Measurements from ENCODE around the gene NRP1. TPM values are rescaled to one million over a fixed set of nuclear protein-coding genes. Genes with fewer than 3 reads are reported as not detected.

NRP1 gene
- total RNA-seq, 1 experiment from 2014 or later = 3.0 TPM

DNA sequence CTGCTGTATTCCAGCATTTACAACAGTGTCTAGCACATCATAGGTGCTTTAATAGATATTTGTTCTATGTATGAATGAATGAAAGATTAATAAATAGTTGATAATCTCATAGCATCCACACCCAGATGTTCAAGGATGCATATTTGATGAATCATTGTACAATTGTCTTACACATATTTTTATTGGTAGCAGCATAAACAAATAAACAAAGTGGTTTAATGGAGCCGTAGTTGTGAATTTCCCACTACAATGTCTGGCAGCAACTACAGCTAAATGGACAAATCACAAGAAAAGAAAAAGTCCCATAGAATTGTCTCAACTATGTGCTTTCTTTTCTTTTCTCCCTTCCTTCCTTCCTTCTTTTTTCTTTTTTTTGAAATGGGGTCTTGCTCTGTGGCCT is 150.8 kb downstream of the NRP1 start:
- CTCF ChIA-PET = no interaction called here
- no peak overlapping the region for H3K27ac Mint-ChIP-seq

GRCh38 chr10:33180921-33181320 is 153.5 kb downstream of the NRP1 start:
- CTCF ChIA-PET = no interaction called here
- Mint-ChIP-seq H3K9me3 (no peaks in the 10 kb centered on the region), H3K4me3 (no peak overlapping the region), H3K36me3 (no peaks in the 10 kb centered on the region), H3K4me1 (peaks cover 17% of the 10 kb centered on the region), H3K27me3 (ENCODE audit: low read depth) (no peaks in the 10 kb centered on the region), H3K27ac (no peak overlapping the region)
- DNase-seq (ENCODE audit: low spot score) (no peak), ATAC-seq (no peak)
- POLR2A ChIA-PET = no interaction called here
- TF ChIP-seq CTCF (IDR thresholded peaks at IDR 0.05) (no peak), STAT6 (CRISPR knock-in tag; conservative IDR thresholded peaks at IDR 0.05; ENCODE audit: low read depth) (no peak), PRRX2 (CRISPR knock-in tag; IDR thresholded peaks at IDR 0.05) (no peak), TEAD1 (CRISPR knock-in tag; IDR thresholded peaks at IDR 0.05) (no peak), ZNF138 (CRISPR knock-in tag; conservative IDR thresholded peaks at IDR 0.05) (no peak), ZNF263 (CRISPR knock-in tag; IDR thresholded peaks at IDR 0.05; ENCODE audit: low read depth) (no peak)
- TF ChIP-seq, protein P1, sequence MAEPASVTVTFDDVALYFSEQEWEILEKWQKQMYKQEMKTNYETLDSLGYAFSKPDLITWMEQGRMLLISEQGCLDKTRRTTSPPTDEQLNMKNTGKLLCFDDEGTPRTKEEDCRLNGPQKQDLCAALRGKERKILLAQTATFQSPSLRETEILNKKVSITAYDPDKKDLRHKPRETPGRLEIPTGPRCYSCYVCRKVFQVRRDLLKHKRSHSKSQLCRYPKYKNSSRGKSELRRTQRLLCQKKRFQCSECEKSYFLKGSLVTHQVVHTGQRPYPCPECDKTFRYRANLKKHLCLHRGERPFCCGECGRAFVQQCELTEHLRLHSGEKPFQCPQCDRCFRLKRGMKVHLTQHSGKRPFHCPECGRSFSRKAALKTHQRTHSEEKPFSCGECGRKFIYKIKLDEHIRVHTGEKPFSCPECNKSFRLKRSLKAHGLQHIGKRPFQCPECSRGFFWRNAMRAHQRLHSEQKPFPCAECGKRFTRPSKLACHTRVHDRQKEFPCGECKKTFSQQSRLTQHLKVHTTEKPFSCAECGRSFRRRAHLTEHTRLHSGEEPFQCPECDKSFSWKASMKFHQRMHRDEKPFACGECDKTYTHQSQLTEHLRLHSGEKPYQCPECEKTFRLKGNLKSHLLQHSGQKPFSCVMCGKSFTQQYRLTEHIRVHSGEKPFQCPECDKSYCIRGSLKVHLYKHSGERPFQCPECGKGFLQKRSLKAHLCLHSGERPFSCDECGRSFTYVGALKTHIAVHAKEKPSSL (CRISPR knock-in tag; conservative IDR thresholded peaks at IDR 0.05) = no peak
- TF ChIP-seq, protein P2, sequence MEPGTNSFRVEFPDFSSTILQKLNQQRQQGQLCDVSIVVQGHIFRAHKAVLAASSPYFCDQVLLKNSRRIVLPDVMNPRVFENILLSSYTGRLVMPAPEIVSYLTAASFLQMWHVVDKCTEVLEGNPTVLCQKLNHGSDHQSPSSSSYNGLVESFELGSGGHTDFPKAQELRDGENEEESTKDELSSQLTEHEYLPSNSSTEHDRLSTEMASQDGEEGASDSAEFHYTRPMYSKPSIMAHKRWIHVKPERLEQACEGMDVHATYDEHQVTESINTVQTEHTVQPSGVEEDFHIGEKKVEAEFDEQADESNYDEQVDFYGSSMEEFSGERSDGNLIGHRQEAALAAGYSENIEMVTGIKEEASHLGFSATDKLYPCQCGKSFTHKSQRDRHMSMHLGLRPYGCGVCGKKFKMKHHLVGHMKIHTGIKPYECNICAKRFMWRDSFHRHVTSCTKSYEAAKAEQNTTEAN (CRISPR knock-in tag; IDR thresholded peaks at IDR 0.05) = no peak
- TF ChIP-seq, protein P3, sequence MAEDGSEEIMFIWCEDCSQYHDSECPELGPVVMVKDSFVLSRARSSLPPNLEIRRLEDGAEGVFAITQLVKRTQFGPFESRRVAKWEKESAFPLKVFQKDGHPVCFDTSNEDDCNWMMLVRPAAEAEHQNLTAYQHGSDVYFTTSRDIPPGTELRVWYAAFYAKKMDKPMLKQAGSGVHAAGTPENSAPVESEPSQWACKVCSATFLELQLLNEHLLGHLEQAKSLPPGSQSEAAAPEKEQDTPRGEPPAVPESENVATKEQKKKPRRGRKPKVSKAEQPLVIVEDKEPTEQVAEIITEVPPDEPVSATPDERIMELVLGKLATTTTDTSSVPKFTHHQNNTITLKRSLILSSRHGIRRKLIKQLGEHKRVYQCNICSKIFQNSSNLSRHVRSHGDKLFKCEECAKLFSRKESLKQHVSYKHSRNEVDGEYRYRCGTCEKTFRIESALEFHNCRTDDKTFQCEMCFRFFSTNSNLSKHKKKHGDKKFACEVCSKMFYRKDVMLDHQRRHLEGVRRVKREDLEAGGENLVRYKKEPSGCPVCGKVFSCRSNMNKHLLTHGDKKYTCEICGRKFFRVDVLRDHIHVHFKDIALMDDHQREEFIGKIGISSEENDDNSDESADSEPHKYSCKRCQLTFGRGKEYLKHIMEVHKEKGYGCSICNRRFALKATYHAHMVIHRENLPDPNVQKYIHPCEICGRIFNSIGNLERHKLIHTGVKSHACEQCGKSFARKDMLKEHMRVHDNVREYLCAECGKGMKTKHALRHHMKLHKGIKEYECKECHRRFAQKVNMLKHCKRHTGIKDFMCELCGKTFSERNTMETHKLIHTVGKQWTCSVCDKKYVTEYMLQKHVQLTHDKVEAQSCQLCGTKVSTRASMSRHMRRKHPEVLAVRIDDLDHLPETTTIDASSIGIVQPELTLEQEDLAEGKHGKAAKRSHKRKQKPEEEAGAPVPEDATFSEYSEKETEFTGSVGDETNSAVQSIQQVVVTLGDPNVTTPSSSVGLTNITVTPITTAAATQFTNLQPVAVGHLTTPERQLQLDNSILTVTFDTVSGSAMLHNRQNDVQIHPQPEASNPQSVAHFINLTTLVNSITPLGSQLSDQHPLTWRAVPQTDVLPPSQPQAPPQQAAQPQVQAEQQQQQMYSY (CRISPR knock-in tag; IDR thresholded peaks at IDR 0.05) = no peak

More for the DNA sequence above, 150.8 kb downstream of the NRP1 start:
- Mint-ChIP-seq H3K27me3 (ENCODE audit: low read depth) (peaks cover 10% of the 10 kb centered on the region), H3K4me1 (peaks cover 23% of the 10 kb centered on the region), H3K36me3 (no peaks in the 10 kb centered on the region), H3K9me3 (no peaks in the 10 kb centered on the region), H3K4me3 (no peak overlapping the region)
- TF ChIP-seq, protein P4, sequence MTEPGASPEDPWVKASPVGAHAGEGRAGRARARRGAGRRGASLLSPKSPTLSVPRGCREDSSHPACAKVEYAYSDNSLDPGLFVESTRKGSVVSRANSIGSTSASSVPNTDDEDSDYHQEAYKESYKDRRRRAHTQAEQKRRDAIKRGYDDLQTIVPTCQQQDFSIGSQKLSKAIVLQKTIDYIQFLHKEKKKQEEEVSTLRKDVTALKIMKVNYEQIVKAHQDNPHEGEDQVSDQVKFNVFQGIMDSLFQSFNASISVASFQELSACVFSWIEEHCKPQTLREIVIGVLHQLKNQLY (CRISPR knock-in tag; IDR thresholded peaks at IDR 0.05) = no peak
- no peak for TF ChIP-seq ATF6 (CRISPR knock-in tag; IDR thresholded peaks at IDR 0.05)
- no peak for TF ChIP-seq GRHL2 (CRISPR knock-in tag; IDR thresholded peaks at IDR 0.05; ENCODE audit: insufficient replicate concordance, severe bottlenecking)
- TF ChIP-seq IRF2 (CRISPR knock-in tag; IDR thresholded peaks at IDR 0.05; ENCODE audit: borderline replicate concordance, low read depth) = no peak
- TF ChIP-seq TCF7 (CRISPR knock-in tag; IDR thresholded peaks at IDR 0.05; ENCODE audit: low read depth) = no peak
- TF ChIP-seq CREM (CRISPR knock-in tag; IDR thresholded peaks at IDR 0.05) = no peak
- TF ChIP-seq ZNF121 (CRISPR knock-in tag; IDR thresholded peaks at IDR 0.05) = no peak
- POLR2A ChIA-PET = no interaction called here
- ATAC-seq = no peak
- no peak for DNase-seq (ENCODE audit: low spot score)

All from WTC11 (cell line).